B cell (primary cell): ENCODE results near the gene CROT. TPM values are rescaled to one million over a fixed set of nuclear protein-coding genes. Genes with fewer than 3 reads are reported as not detected.

Experiments
- ATAC-seq: fragments of 200-7000 bp; cut with Tn5 transposase; one replicate; pipeline ENCODE4 v1.10.0; 2021; ENCODE audit warnings: low read depth, mild to moderate bottlenecking, moderate number of reproducible peaks, moderate library complexity
- CTCF ChIA-PET: fragments of 350-600 bp; sonication (Branson Sonifier 250); formaldehyde crosslinking; loops from one replicate; lab custom pipeline; 2021; ENCODE audit warnings: antibody characterized with exemption, inconsistent platforms; lab: Charles Lee
- POLR2A ChIA-PET: fragments of 350-600 bp; sonication (Branson Sonifier 250); formaldehyde crosslinking; loops from one replicate; lab custom pipeline; 2021; ENCODE audit warnings: antibody characterized with exemption; lab: Charles Lee
- DNase-seq: peaks from one replicate; pipeline ENCODE4 v3.0.0; 2013
- H2AFZ ChIP-seq: 2 replicates; pipeline ENCODE4 v1.6.1; 2012; ENCODE audit warnings: mild to moderate bottlenecking, low read depth, low read length; ENCODE audit not compliant: insufficient read depth, poor library complexity, severe bottlenecking
- H3K27ac ChIP-seq, 2 donors: 1 replicate in 1 of 2; 2 replicates in 1 of 2; pipeline ENCODE4 v1.5.1; 2012 to 2013; ENCODE audit warnings: low read length in 2 of 2, mild to moderate bottlenecking in 2 of 2, moderate library complexity in 1 of 2
- H3K27me3 ChIP-seq, 4 experiments: fragments of 200-600 bp in 1 of 4; sonication (generic) in 1 of 4; replicated peaks in 1 of 4; 1 replicate in 2 of 4; 2 replicates in 2 of 4; pipeline versions ENCODE4 v1.6.1 to v1.7.0; 2013 to 2016; ENCODE audit warnings: low read length in 3 of 4, mild to moderate bottlenecking in 2 of 4, mixed read lengths in 1 of 4, moderate library complexity in 1 of 4; ENCODE audit not compliant: insufficient read depth in 4 of 4, control insufficient read depth in 3 of 4; ENCODE audit errors: control extremely low read depth in 1 of 4
- H3K36me3 ChIP-seq, 2 experiments: replicated peaks in 1 of 2; 1 replicate in 1 of 2; 2 replicates in 1 of 2; pipeline versions ENCODE4 v1.6.1 to v1.7.1; 2013; ENCODE audit warnings: low read length in 1 of 2; ENCODE audit not compliant: insufficient read depth in 2 of 2, control insufficient read depth in 1 of 2; ENCODE audit errors: control extremely low read depth in 1 of 2, extremely low read depth in 1 of 2
- H3K4me1 ChIP-seq, 2 donors: fragments of 200-600 bp in 1 of 2; sonication (generic) in 1 of 2; 1 replicate in 1 of 2; 2 replicates in 1 of 2; pipeline versions ENCODE4 v1.5.1 to v1.6.1; 2013 to 2017; ENCODE audit warnings: low read length in 2 of 2; ENCODE audit not compliant: control insufficient read depth in 2 of 2, insufficient read depth in 2 of 2
- H3K4me2 ChIP-seq: replicated peaks from 2 replicates; pipeline ENCODE3; 2012; ENCODE audit warnings: mild to moderate bottlenecking, low read depth, low read length; ENCODE audit not compliant: poor library complexity, severe bottlenecking
- H3K4me3 ChIP-seq, 5 experiments: fragments of 200-600 bp in 1 of 5; sonication (generic) in 1 of 5; 1 replicate in 3 of 5; 2 replicates in 2 of 5; pipeline versions ENCODE4 v1.5.1 to v1.7.0; 2011 to 2016; ENCODE audit warnings: low read length in 4 of 5, mild to moderate bottlenecking in 4 of 5, low read depth in 2 of 5, control low read depth in 1 of 5, moderate library complexity in 1 of 5; ENCODE audit not compliant: insufficient read depth in 1 of 5; ENCODE audit errors: control extremely low read depth in 1 of 5, extremely low read depth in 1 of 5
- H3K79me2 ChIP-seq: fragments of 200-600 bp; sonication (generic); one replicate; pipeline ENCODE4 v1.6.0; 2016; ENCODE audit warnings: low read length; ENCODE audit not compliant: control insufficient read depth, insufficient read depth
- H3K9ac ChIP-seq: fragments of 200-600 bp; sonication (generic); 2 replicates; pipeline ENCODE4 v1.6.1; 2017; ENCODE audit warnings: mild to moderate bottlenecking, low read length, moderate library complexity
- H3K9me3 ChIP-seq, 3 donors: one replicate each; pipeline versions ENCODE4 v1.6.1 to v1.7.1; 2013; ENCODE audit warnings: low read length in 2 of 3; ENCODE audit not compliant: control insufficient read depth in 2 of 3, insufficient read depth in 1 of 3; ENCODE audit errors: control extremely low read depth in 1 of 3
- H4K20me1 ChIP-seq: 2 replicates; pipeline ENCODE4 v1.6.0; 2012; ENCODE audit warnings: mild to moderate bottlenecking, low read length; ENCODE audit not compliant: insufficient read depth, control insufficient read depth, poor library complexity, severe bottlenecking
- H3K27ac Mint-ChIP-seq: one replicate; pipeline ENCODE4 v1.8.0; 2021; ENCODE audit warnings: mixed read lengths
- H3K27me3 Mint-ChIP-seq: one replicate; pipeline ENCODE4 v1.8.0; 2021; ENCODE audit warnings: mixed read lengths
- H3K4me1 Mint-ChIP-seq: one replicate; pipeline ENCODE4 v1.8.0; 2021; ENCODE audit warnings: mixed read lengths
- H3K4me3 Mint-ChIP-seq: one replicate; pipeline ENCODE4 v1.8.0; 2021; ENCODE audit warnings: mixed read lengths
- H3K9me3 Mint-ChIP-seq: one replicate; pipeline ENCODE4 v1.8.0; 2022; ENCODE audit warnings: mixed read lengths; ENCODE audit not compliant: insufficient read depth
- CTCF ChIP-seq: fragments of 200-600 bp; IDR thresholded peaks from one replicate; pipeline ENCODE4 v1.8.0; 2022; ENCODE audit warnings: antibody characterized with exemption, mild to moderate bottlenecking
- EZH2 ChIP-seq: IDR thresholded peaks from 2 replicates; pipeline ENCODE4 v1.6.1; 2012; ENCODE audit warnings: borderline replicate concordance, low read depth, mild to moderate bottlenecking, moderate library complexity, low read length; ENCODE audit not compliant: insufficient read depth, poor library complexity, severe bottlenecking
- WGBS: methylation state at CpG from one replicate; pipeline ENCODE4 v1.1.5; 2013; ENCODE audit warnings: missing lambda C conversion rate; ENCODE audit not compliant: insufficient coverage; 5-methylcytosine and 5-hydroxymethylcytosine counted together
- intact Hi-C: fragments of 100-400 bp; cut with micrococcal nuclease; formaldehyde crosslinking; loops from one replicate; pipeline ENCODE4 v1.10.0; 2022
- polyA plus RNA-seq: library from polyadenylated mRNA; depleted of rRNA; stranded (reverse); fragments of >200 nt; gene quantifications from 2 replicates; pipeline ENCODE4 v1.2.3, GENCODE V29; 2012
- total RNA-seq, 2 donors: library from RNA; stranded (reverse); fragments of 120-200 nt in 1 of 2; gene quantifications; 1 replicate in 1 of 2; 2 replicates in 1 of 2; pipeline versions ENCODE4 v1.2.3 to v1.2.4, GENCODE V29; 2013 to 2022

CROT gene
- total and polyA plus RNA-seq, 2 donors (not counting 1 experiment from before 2014, with no cell fraction given) = 2.7 to 13.3 TPM

GRCh38 chr7:87332321-87332720, 13.1 kb upstream of the CROT start:
- intact Hi-C loops = no loop called here
- H3K27ac Mint-ChIP-seq = no peak overlapping the region
- Histone ChIP-seq H3K4me1 (no peaks in the 10 kb centered on the region), H3K9me3 (peaks cover 2 to 26% (median 20%) of the 10 kb centered on the region in 3 donors), H3K9ac (no peak overlapping the region), H3K79me2 (no peaks in the 10 kb centered on the region), H3K4me2 (no peak overlapping the region), H3K4me3 (no peak overlapping the region), H3K27me3 (no peaks in the 10 kb centered on the region), H2AFZ (no peak overlapping the region), H3K36me3 (peaks cover 1 to 3% of the 10 kb centered on the region in 2 experiments), H4K20me1 (no peaks in the 10 kb centered on the region), H3K27ac (no peak overlapping the region)
- ChIA-PET CTCF (no interaction called here), POLR2A (no interaction called here)
- ATAC-seq (no peak), DNase-seq (no peak)
- no peak for TF ChIP-seq EZH2
- TF ChIP-seq CTCF = no peak
- H3K27me3 Mint-ChIP-seq = no peaks in the 10 kb centered on the region
- no peaks in the 10 kb centered on the region for H3K4me1 Mint-ChIP-seq
- H3K9me3 Mint-ChIP-seq = peaks cover 7% of the 10 kb centered on the region
- no peak overlapping the region for H3K4me3 Mint-ChIP-seq
- no CpG with 5 or more reads among the region's 2 CpGs for WGBS

- H3K27ac Mint-ChIP-seq = no peak overlapping the region
These were observed 9.3 kb upstream of the CROT start for GRCh38 chr7:87336136-87336535.

More at GRCh38 chr7:87336136-87336535, 9.3 kb upstream of the CROT start:
- Histone ChIP-seq H3K4me2 (no peak overlapping the region), H3K36me3 (peaks cover 3 to 8% of the 10 kb centered on the region in 2 experiments), H3K27me3 (no peaks in the 10 kb centered on the region), H3K9me3 (no peaks in the 10 kb centered on the region), H2AFZ (no peak overlapping the region), H3K27ac (no peak overlapping the region), H3K9ac (no peak overlapping the region), H4K20me1 (no peaks in the 10 kb centered on the region), H3K79me2 (peaks cover 3% of the 10 kb centered on the region), H3K4me1 (no peaks in the 10 kb centered on the region), H3K4me3 (no peak overlapping the region)
- Mint-ChIP-seq H3K9me3 (no peaks in the 10 kb centered on the region), H3K4me3 (no peak overlapping the region), H3K27me3 (no peaks in the 10 kb centered on the region), H3K4me1 (no peaks in the 10 kb centered on the region)
- DNase-seq (no peak), ATAC-seq (no peak)
- WGBS = 93% methylated on average over 2 of the region's 4 CpGs
- intact Hi-C loops = no loop called here
- ChIA-PET CTCF (no interaction called here), POLR2A (no interaction called here)
- TF ChIP-seq EZH2 (no peak), CTCF (no peak)
